Measurements from ENCODE around the gene HSD17B3. TPM values are rescaled to one million over a fixed set of nuclear protein-coding genes. Genes with fewer than 3 reads are reported as not detected.
A peak's percentile ranks its signal among the peaks of the same experiment; 100 is the strongest.

Gene HSD17B3
- total RNA-seq, 1 donor from 2014 or later = not detected

GRCh38 chr9:96219026-96219899 lies 82.7 kb downstream of the HSD17B3 start:
- H3K9me3 Mint-ChIP-seq = peaks cover 7% of the 10 kb centered on the region

GRCh38 chr9:96217754-96218693 lies 84.0 kb downstream of the HSD17B3 start:
- peaks cover 35% of the 10 kb centered on the region for H3K4me1 Mint-ChIP-seq (ENCODE audit: unreplicated experiment)
- peak; percentile 93 for DNase-seq (ENCODE audit: extremely low spot score, unreplicated experiment)
- H3K9me3 Mint-ChIP-seq = no peaks in the 10 kb centered on the region
- TF ChIP-seq CTCF (conservative IDR thresholded peaks at IDR 0.05) = peak; percentile 99
- peaks cover 3% of the 10 kb centered on the region for H3K36me3 Mint-ChIP-seq
- H3K27ac Mint-ChIP-seq = peak overlapping the region; percentile 87
- peak overlapping the region; percentile 83 for H3K4me3 Mint-ChIP-seq
- peaks cover 15% of the 10 kb centered on the region for H3K27me3 Mint-ChIP-seq

More at GRCh38 chr9:96219026-96219899, 82.7 kb downstream of the HSD17B3 start:
- Mint-ChIP-seq H3K27ac (no peak overlapping the region), H3K27me3 (peaks cover 13% of the 10 kb centered on the region), H3K36me3 (peaks cover 1% of the 10 kb centered on the region), H3K4me3 (no peak overlapping the region), H3K4me1 (ENCODE audit: unreplicated experiment) (peaks cover 34% of the 10 kb centered on the region)
- peak; percentile 66 for TF ChIP-seq CTCF (conservative IDR thresholded peaks at IDR 0.05)
- DNase-seq (ENCODE audit: extremely low spot score, unreplicated experiment) = no peak

DNA sequence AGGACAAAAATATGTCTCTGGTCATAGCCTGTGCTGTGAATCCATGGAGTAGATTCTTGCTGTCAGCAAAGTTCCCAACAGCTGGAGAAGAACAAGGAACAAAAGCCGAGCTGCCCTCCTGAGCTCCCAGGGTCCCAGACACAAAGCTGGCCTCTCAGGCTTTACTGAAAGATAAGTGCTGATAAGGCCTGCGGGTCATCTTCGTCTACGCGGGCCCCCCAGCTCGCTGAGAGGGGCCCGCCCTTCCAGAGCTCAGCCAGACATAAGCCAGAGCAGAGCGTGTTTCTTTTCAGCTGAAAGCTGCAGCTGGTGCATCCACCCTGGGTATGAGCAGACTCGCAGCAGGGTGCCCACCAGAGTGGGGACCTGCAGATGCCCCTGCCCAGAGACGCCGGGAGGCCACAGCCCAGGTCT lies 84.7 kb downstream of the HSD17B3 start:
- H3K4me1 Mint-ChIP-seq (ENCODE audit: unreplicated experiment) = peaks cover 35% of the 10 kb centered on the region
- TF ChIP-seq CTCF (conservative IDR thresholded peaks at IDR 0.05) = no peak
- H3K27me3 Mint-ChIP-seq = peaks cover 15% of the 10 kb centered on the region
- no peaks in the 10 kb centered on the region for H3K9me3 Mint-ChIP-seq
- peaks cover 3% of the 10 kb centered on the region for H3K36me3 Mint-ChIP-seq
- DNase-seq (ENCODE audit: extremely low spot score, unreplicated experiment) = no peak
- peak overlapping the region; percentile 81 for H3K4me3 Mint-ChIP-seq
- peak overlapping the region; percentile 87 for H3K27ac Mint-ChIP-seq

- H3K27me3 Mint-ChIP-seq = peaks cover 12% of the 10 kb centered on the region
- no peak for DNase-seq (ENCODE audit: extremely low spot score, unreplicated experiment)
- no peak overlapping the region for H3K4me3 Mint-ChIP-seq
- peaks cover 37% of the 10 kb centered on the region for H3K4me1 Mint-ChIP-seq (ENCODE audit: unreplicated experiment)
- no peak overlapping the region for H3K27ac Mint-ChIP-seq
- peaks cover 3% of the 10 kb centered on the region for H3K36me3 Mint-ChIP-seq
- H3K9me3 Mint-ChIP-seq = peaks cover 2% of the 10 kb centered on the region
- no peak for TF ChIP-seq CTCF (conservative IDR thresholded peaks at IDR 0.05)
These were observed 85.4 kb downstream of the HSD17B3 start for GRCh38 chr9:96216583-96216982.

DNA sequence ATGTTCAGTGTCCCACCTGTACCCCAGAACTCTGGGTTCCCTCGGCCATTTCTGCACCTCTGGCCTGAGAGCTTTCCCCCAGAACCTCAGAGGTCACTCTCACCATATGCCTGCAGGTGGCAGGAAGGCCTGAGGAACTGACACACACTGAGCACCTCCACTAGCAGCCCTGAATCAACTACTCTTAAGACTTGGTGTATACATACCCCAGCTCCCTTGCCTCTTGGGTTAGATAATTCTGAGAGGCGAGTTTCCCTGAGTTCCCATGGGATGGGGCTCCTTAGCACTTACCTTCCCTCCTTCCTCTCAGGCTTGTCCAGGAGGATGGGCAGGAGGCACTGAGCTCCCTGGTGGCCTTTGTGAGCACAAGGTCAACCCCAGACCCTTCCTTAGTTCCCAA lies 86.1 kb downstream of the HSD17B3 start:
- TF ChIP-seq CTCF (conservative IDR thresholded peaks at IDR 0.05) = no peak
- Mint-ChIP-seq H3K4me3 (no peak overlapping the region), H3K9me3 (peaks cover 5% of the 10 kb centered on the region), H3K27ac (no peak overlapping the region), H3K27me3 (peaks cover 12% of the 10 kb centered on the region), H3K4me1 (ENCODE audit: unreplicated experiment) (peaks cover 39% of the 10 kb centered on the region), H3K36me3 (peaks cover 3% of the 10 kb centered on the region)
- DNase-seq (ENCODE audit: extremely low spot score, unreplicated experiment) = no peak
